Stimulated activated CD4-positive, alpha-beta T cell treated with anti-CD3 and anti-CD28 coated beads, TNF-alpha, amount 100 ng/mL, for 4 hours (primary cell): ENCODE measurements around the gene TMBIM1.
"Not testable (repeated sequence)": the region's sequence is repeated elsewhere in the genome, so short reads cannot be mapped to it uniquely, and the experiment has no call there.

ENCODE experiments used
- DNase-seq, 3 experiments: peaks; one replicate each; pipeline ENCODE4 v3.0.0-alpha.2; 2020; ENCODE audit warnings: low read depth in 3 of 3

Gene TMBIM1

GRCh38 chr2:218291318-218292047, 820 bp downstream of the TMBIM1 start:
- DNase-seq: no peak

- no peak for DNase-seq
Observed at GRCh38 chr2:218290316-218291261, 1.7 kb downstream of the TMBIM1 start.

DNA sequence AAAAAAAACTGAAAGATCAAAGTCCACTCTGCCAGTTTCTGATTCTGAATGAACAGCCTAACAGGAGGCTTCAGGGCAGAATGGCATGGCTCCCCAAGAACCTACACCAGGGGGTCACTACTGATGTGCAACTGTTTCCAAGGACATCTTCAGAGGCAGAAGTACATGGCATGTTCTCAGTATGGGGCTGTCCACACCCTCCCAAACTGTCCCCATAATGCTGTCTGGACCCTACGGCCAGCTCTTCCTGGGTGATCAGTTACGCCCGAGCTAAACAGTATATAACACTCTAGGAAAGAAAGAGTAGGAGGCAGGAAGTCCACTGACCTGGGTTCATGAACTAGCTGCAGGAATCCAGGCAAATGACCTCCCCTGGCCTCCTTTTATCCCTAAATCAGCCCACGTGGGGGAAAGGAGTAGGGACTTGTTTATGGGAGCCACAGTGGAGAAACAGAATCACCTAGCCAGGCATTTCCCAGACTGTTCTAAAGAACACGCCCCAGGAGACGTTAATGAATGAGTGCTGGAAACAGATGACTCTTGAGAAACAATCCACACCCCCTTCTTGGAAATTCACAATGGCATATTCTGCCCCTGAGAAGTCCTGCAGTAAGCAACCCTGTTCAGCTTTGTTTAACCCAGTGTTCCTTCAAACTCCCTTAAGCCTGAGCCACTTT, 2.5 kb downstream of the TMBIM1 start:
- DNase-seq: no peak

DNA sequence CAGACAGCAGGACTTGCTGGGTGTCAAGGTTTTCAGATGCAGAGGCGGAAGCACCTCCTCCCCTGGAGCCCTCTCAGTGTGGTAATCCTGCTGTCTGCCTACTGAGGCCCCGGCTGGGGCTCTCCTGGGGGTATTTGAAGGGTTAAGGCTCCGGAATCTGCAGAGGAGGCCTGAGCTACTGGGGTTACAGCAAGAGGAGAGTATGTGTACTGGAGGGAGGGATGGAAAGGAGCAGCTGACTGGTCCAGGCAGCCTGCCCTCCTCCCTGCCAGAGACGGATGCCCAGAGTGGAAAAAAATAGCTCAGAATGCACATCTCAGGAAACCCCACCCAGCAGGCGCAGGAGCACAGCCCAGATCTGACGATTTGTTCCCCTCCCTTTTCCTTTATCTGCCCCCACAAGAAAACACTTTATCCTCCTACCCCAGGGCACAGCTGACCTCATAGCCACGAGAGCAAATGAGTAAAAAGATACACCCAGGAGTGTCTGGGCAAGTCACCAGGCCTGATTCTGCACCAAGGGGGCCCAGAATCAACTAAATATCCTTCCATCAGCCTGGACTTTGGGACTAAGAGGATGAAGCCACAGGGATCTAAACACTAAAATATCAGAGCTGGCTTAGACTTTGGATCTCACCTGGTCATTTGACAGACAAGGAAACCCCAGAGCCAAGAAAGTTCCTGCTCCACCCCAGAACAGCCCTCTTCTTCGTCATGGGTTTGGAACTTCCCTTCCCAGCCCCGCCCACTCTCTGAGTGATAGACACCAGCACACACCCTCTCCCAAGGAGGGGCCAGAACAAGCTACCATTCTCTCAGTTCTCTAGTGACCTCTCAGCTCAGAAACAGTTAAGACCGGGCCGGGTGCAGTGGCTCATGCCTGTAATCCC, 5.5 kb downstream of the TMBIM1 start:
- peak; percentile 40 to 70 (median 65) for DNase-seq

DNA sequence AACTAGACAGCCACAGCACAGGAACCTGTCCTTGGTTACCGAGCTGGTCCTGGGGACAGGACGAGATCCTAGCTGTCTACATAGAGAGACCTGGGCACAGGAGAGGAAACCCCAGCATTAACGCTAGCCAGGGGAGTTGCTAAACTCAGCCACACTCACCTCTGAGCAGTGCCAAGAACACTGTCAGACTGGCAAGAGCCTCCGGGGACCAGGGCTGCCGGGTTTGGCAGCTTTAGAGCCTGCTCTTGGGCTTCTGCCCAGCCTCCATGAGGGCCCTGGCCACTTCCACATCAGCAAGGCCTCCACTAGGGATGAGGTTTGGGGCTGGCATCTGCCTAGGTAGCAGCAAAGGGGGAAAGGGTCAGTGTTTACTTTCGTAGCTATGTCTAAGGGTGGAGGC, 6.7 kb downstream of the TMBIM1 start:
- DNase-seq: no peak

DNA sequence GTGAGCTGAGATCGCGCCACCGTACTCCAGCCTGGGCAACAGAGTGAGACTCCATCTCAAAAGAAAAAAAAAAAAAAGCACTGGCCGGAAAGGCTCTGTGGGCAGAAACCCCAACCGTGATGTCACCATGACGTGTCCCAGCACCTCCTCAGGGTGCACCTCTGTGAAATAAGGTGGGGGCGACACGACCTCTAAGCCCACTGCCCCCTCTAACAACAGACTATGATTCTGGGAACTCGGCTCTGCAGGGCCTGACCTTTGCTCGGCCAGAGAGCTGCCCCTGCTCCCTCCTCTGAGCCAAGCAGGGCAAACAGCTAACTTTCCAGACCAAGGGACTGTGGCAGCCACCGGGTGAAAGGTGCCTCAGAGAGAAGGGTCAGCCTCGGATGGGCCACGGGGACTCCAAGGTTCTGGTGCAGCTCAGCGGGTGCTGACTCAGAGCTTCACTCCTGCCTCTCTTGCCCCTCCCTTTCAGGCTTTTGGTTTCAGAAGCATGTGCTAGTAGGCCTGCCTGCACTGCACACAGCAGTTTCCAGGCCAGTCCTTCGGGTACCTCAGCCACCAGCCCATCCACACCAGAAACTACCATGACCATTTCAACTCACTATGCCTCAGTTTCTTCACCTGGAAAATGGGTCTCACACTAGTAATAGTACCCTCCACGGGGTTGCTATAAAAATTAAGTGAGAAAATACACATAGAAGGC, 8.0 kb downstream of the TMBIM1 start:
- peak; percentile 24 to 44 (median 38) for DNase-seq

- no peak for DNase-seq
Observed at GRCh38 chr2:218282173-218282991, 9.9 kb downstream of the TMBIM1 start.

DNA sequence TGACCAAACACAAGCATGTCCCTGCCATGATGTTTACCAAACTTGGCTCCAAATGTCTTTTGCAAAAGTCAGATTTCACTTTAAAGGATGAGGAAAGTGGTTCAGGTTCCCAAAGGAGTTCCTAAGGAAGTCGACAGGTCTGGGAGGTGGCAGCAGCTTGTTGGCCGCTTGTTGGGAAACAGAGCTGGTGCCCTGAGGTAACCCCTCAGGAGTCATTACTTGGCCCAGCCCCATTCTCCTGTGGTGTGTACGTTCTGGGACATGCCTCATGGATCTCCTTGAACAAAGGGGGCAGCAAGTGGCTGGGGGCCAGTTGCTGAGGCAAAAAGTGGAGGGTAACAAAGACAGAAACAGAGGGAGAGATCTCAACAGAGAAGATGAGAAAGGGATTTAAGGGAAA, 10.9 kb downstream of the TMBIM1 start:
- no peak for DNase-seq

- no peak for DNase-seq
Observed at GRCh38 chr2:218280260-218280870, 11.9 kb downstream of the TMBIM1 start.

GRCh38 chr2:218278531-218279360, 13.6 kb downstream of the TMBIM1 start:
- DNase-seq: no peak

DNA sequence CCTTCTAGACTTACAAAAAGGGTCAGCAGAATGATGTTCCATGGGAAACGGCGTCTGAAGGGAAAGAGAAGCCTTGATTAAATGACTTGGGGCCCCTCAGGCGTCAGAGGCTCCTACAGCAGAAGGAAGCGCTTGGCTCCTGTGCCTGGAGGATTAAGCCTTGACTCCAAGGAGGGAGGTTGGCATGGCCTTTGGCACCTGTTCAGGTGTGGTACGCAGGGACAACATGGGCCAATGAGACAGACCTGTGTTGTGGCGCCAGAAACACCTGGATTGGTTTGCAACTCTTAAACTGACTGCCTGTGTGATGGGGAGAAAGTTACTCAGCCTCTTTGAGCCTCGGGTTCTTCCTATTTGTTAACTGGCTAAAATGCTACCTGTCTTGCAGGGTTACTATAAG, 14.4 kb downstream of the TMBIM1 start:
- no peak for DNase-seq

- no peak for DNase-seq
Observed at GRCh38 chr2:218276986-218277755, 15.1 kb downstream of the TMBIM1 start.

DNA sequence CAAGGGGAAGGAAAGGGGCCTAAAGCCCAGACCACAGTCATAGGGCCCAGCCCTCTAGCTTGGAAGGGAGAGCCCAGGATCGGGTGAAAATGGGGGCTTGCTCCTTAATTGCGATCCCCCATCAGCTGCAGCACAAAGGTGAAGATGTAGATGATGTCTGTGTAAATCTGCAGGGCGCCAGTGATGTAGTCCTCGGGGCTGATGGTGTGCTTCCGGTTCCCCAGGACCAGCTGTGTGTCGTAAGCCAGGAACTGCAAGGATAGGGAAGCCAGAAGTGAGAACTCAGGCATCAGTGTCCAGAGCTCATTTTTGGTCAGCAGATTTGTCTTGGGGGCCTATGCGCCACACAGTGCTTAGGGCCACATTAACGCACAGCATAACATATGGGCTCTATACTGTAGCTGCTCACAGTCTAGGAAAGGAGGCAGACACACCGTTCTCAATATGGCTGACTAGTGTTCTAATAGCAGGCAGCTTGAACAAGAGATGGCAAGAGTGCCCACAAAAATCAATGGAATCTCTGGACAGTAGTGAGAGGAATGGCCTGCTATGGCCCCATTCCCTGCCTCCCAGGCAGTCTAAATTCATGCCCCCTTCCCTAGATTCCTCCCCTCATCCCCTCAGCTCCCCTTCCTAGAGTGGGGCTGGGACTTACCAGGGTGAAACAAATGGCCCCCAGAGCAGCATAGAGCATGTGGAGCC, 16.8 kb downstream of the TMBIM1 start:
- no peak for DNase-seq

- DNase-seq: no peak
Observed at GRCh38 chr2:218274586-218274985, 17.7 kb downstream of the TMBIM1 start.

DNA sequence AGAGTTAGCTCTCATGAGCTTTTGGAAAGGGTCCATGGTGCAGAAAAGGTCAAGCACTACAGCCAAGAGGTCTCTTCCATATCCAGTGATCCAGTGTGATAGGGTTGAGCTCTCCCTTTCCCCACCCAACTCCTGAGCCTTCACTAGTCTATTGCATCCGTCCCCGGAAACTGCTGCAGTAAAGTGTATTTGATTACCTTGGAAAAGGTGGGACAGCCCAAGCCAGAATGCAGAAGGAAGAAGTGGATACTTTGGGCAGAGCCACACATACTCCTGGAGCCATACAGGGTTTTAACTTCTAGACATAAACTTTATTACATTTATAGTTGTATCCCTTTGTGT, 18.4 kb downstream of the TMBIM1 start:
- DNase-seq: no peak

DNA sequence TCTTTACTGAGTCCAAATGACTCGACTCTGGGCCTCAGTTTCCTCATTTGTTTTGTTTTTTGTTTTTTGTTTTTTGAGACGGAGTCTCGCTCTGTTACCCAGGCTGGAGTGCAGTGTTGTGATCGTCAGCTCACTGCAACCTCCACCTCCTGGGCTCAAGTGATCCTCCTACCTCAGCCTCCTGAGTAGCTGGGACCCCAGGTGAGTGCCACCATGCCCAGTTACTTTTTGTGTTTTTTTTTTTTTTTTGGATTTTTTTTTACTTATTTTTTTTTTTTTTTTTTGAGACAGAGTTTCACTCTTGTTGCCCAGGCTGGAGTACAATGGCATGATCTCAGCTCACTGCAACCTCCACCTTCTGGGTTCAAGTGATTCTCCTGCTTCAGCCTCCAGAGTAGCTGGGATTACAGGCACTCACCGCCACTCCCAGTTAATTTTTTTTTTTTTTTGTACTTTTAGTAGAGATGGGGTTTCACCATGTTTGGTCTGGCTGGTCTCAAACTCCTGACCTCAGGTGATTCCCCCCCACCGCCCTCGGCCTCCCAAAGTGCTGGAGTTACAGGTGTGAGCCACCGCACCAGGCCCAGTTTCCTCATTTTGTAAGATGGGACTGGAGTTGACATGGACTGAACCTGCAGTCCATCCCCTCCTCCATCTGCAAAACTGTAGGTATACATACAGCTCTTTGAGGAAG, 18.9 kb downstream of the TMBIM1 start:
- not testable (repeated sequence) for DNase-seq
